Gastroesophageal sphincter (tissue), 4 donors: ENCODE results near the gene IPO11. TPM values are rescaled to one million over a fixed set of nuclear protein-coding genes. Genes with fewer than 3 reads are reported as not detected.

Experiments
- ATAC-seq: fragments of 150-250 bp; one replicate; pipeline ENCODE4 v1.9.1; 2016; ENCODE audit warnings: mild to moderate bottlenecking, moderate library complexity
- H3K27ac ChIP-seq, 4 donors: fragments of 200-600 bp; sonication (generic) in 3 of 4; 1 replicate in 3 of 4; 2 replicates in 1 of 4; pipeline ENCODE4 v1.5.1; 2016 to 2019
- H3K27me3 ChIP-seq: fragments of 200-600 bp; sonication (generic); one replicate; pipeline ENCODE4 v1.5.1; 2019
- H3K36me3 ChIP-seq, 2 donors: fragments of 200-600 bp; sonication (generic); one replicate each; pipeline ENCODE4 v1.5.1; 2019; ENCODE audit warnings: control low read depth in 1 of 2
- H3K4me1 ChIP-seq, 3 donors: fragments of 200-600 bp; sonication (generic); 1 replicate in 2 of 3; 2 replicates in 1 of 3; pipeline ENCODE4 v1.5.1; 2016 to 2019; ENCODE audit warnings: control low read depth in 2 of 3
- H3K4me3 ChIP-seq, 2 donors: fragments of 200-600 bp; sonication (generic); one replicate each; pipeline ENCODE4 v1.5.1; 2019; ENCODE audit warnings: mild to moderate bottlenecking in 1 of 2, moderate library complexity in 1 of 2
- H3K9me3 ChIP-seq, 3 donors: fragments of 200-600 bp; sonication (generic); one replicate each; pipeline ENCODE4 v1.5.1; 2017 to 2019; ENCODE audit warnings: control low read depth in 2 of 3
- CTCF ChIP-seq, 4 experiments: fragments of 200-600 bp in 2 of 4; fragments of 450-650 bp in 2 of 4; sonication (generic) in 1 of 4; IDR thresholded peaks; one replicate each; pipeline ENCODE4 v1.5.1; 2017 to 2019; ENCODE audit warnings: antibody characterized with exemption in 4 of 4, mild to moderate bottlenecking in 2 of 4, moderate library complexity in 2 of 4
- EP300 ChIP-seq: sonication (generic); formaldehyde crosslinking; IDR thresholded peaks from one replicate; pipeline ENCODE4 v1.6.1; 2017; ENCODE audit warnings: antibody characterized with exemption, mild to moderate bottlenecking
- POLR2A ChIP-seq, 2 donors: fragments of 450-650 bp; IDR thresholded peaks; one replicate each; pipeline ENCODE4 v1.6.1; 2017; ENCODE audit warnings: antibody characterized with exemption in 2 of 2, mild to moderate bottlenecking in 2 of 2, moderate library complexity in 1 of 2
- POLR2AphosphoS5 ChIP-seq: sonication (generic); formaldehyde crosslinking; IDR thresholded peaks from one replicate; pipeline ENCODE4 v1.6.1; 2017; ENCODE audit warnings: antibody characterized with exemption
- WGBS, 2 donors: methylation state at CpG; one replicate each; pipeline ENCODE4 v1.1.5; 2018; ENCODE audit warnings: low coverage in 1 of 2; 5-methylcytosine and 5-hydroxymethylcytosine counted together
- total RNA-seq, 4 donors: library from RNA; depleted of rRNA; stranded (reverse); fragments of >200 nt; gene quantifications; one replicate each; pipeline ENCODE4 v1.1.0, GENCODE V29; 2016

IPO11 gene
- total RNA-seq, 4 donors from 2014 or later = 15.8 to 25.1 (median 17.2) TPM

GRCh38 chr5:62572918-62573514, 160.5 kb downstream of the IPO11 start:
- Histone ChIP-seq H3K4me1 (no peaks in the 10 kb centered on the region), H3K4me3 (no peak overlapping the region), H3K27me3 (no peaks in the 10 kb centered on the region), H3K9me3 (peaks cover 0 to 2% (median 0%) of the 10 kb centered on the region in 3 donors), H3K36me3 (peaks cover 0 to 7% of the 10 kb centered on the region in 2 donors), H3K27ac (no peak overlapping the region)
- TF ChIP-seq CTCF (IDR thresholded peaks at IDR 0.05) (no peak), POLR2A (IDR thresholded peaks at IDR 0.05) (no peak), EP300 (no peak), POLR2AphosphoS5 (no peak)
- ATAC-seq = no peak
- 70 to 78% methylated on average over 4 to 9 of the region's 9 CpGs for WGBS, 2 donors

- H3K4me3 ChIP-seq = no peak overlapping the region
- 84 to 96% methylated on average over 2 of the region's 2 CpGs for WGBS, 2 donors
- no peak for ATAC-seq
- TF ChIP-seq CTCF (IDR thresholded peaks at IDR 0.05) (no peak), POLR2A (IDR thresholded peaks at IDR 0.05) (no peak), POLR2AphosphoS5 (no peak), EP300 (no peak)
- H3K27ac ChIP-seq = no peak overlapping the region
- no peaks in the 10 kb centered on the region for H3K27me3 ChIP-seq
- no peaks in the 10 kb centered on the region for H3K9me3 ChIP-seq
- no peaks in the 10 kb centered on the region for H3K36me3 ChIP-seq
- H3K4me1 ChIP-seq = no peaks in the 10 kb centered on the region
Measured at GRCh38 chr5:62574599-62574998, 162.0 kb downstream of the IPO11 start.

- Histone ChIP-seq H3K27me3 (no peaks in the 10 kb centered on the region), H3K4me1 (no peaks in the 10 kb centered on the region), H3K9me3 (no peaks in the 10 kb centered on the region), H3K27ac (no peak overlapping the region), H3K4me3 (no peak overlapping the region), H3K36me3 (no peaks in the 10 kb centered on the region)
- TF ChIP-seq POLR2AphosphoS5 = no peak
- TF ChIP-seq EP300 = no peak
- TF ChIP-seq CTCF (IDR thresholded peaks at IDR 0.05) = no peak
- TF ChIP-seq POLR2A (IDR thresholded peaks at IDR 0.05) = no peak
- 74 to 83% methylated on average over 2 of the region's 2 CpGs for WGBS, 2 donors
- no peak for ATAC-seq
Measured at GRCh38 chr5:62575066-62575465, 162.5 kb downstream of the IPO11 start.

- 56 to 100% methylated on average over 1 of the region's 1 CpG for WGBS, 2 donors
- no peaks in the 10 kb centered on the region for H3K27me3 ChIP-seq
- H3K9me3 ChIP-seq = no peaks in the 10 kb centered on the region
- H3K27ac ChIP-seq = no peak overlapping the region
- H3K36me3 ChIP-seq = no peaks in the 10 kb centered on the region
- ATAC-seq = no peak
- H3K4me3 ChIP-seq = no peak overlapping the region
- no peaks in the 10 kb centered on the region for H3K4me1 ChIP-seq
- TF ChIP-seq POLR2AphosphoS5 (no peak), CTCF (IDR thresholded peaks at IDR 0.05) (no peak), EP300 (no peak), POLR2A (IDR thresholded peaks at IDR 0.05) (no peak)
Measured at GRCh38 chr5:62575489-62575888, 162.9 kb downstream of the IPO11 start.

GRCh38 chr5:62576570-62577170, 164.1 kb downstream of the IPO11 start:
- WGBS, 2 donors = 87 to 91% methylated on average over 3 to 4 of the region's 4 CpGs

More at GRCh38 chr5:62576570-62577170, 164.1 kb downstream of the IPO11 start:
- Histone ChIP-seq H3K9me3 (no peaks in the 10 kb centered on the region), H3K27ac (no peak overlapping the region), H3K27me3 (no peaks in the 10 kb centered on the region), H3K36me3 (no peaks in the 10 kb centered on the region), H3K4me1 (no peaks in the 10 kb centered on the region), H3K4me3 (no peak overlapping the region)
- TF ChIP-seq POLR2A (IDR thresholded peaks at IDR 0.05) (no peak), POLR2AphosphoS5 (no peak), CTCF (IDR thresholded peaks at IDR 0.05) (no peak), EP300 (no peak)
- ATAC-seq = no peak
